Skeletal muscle satellite cell (primary cell): Measurements from ENCODE around the gene GTF3C5.
"Not testable (repeated sequence)": the region's sequence is repeated elsewhere in the genome, so short reads cannot be mapped to it uniquely, and the experiment has no call there.

ENCODE experiments used
- H3K27me3 ChIP-seq: 2 replicates; pipeline ENCODE4 v1.7.0; 2013; ENCODE audit warnings: low read length; ENCODE audit not compliant: control insufficient read depth, insufficient read depth
- H3K36me3 ChIP-seq: 2 replicates; pipeline ENCODE4 v1.7.0; 2013; ENCODE audit warnings: mild to moderate bottlenecking, control low read depth, low read length; ENCODE audit not compliant: insufficient read depth
- H3K4me1 ChIP-seq: 2 replicates; pipeline ENCODE4 v1.7.0; 2013; ENCODE audit warnings: low read length; ENCODE audit not compliant: control insufficient read depth, insufficient read depth
- H3K4me2 ChIP-seq: 2 replicates; pipeline ENCODE4 v1.7.0; 2013; ENCODE audit warnings: mild to moderate bottlenecking, low read length
- H3K4me3 ChIP-seq: 2 replicates; pipeline ENCODE4 v1.7.0; 2013; ENCODE audit warnings: low read length
- H3K9ac ChIP-seq: 2 replicates; pipeline ENCODE4 v1.7.0; 2013; ENCODE audit warnings: mild to moderate bottlenecking, low read depth, low read length, moderate library complexity
- H3K9me3 ChIP-seq: replicated peaks from 2 replicates; pipeline ENCODE4 v1.7.0; 2013; ENCODE audit warnings: mild to moderate bottlenecking, control low read depth, low read length

Gene GTF3C5

GRCh38 chr9:133088146-133088750, 57.5 kb downstream of the GTF3C5 start:
- H3K9ac ChIP-seq, result no peak overlapping the region
- no peak overlapping the region for H3K4me3 ChIP-seq
- H3K4me1 ChIP-seq, result no peaks in the 10 kb centered on the region
- no peak overlapping the region for H3K4me2 ChIP-seq
- H3K27me3 ChIP-seq, result peaks cover 18% of the 10 kb centered on the region
- no peaks in the 10 kb centered on the region for H3K9me3 ChIP-seq
- no peaks in the 10 kb centered on the region for H3K36me3 ChIP-seq

DNA sequence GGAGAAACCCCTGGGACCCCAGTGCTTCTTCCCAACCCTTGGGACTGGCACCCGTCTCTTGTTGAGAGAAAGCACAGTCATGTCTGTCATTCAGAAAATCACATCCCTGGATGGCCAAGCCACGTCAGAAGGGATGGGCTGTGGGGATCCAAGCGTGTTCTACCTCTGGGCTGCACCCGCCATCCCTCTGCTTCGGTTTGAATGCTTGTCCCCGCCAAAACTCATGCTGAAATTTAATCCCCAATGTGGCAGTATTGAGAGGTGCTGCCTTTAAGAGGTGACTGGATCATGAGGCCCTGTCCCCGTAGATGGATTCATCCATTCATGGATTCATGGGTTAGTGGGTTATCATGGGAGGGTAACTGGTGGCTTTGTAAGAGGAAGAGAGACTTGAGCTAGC, 58.0 kb downstream of the GTF3C5 start:
- Histone ChIP-seq H3K9ac (no peak overlapping the region), H3K36me3 (no peaks in the 10 kb centered on the region), H3K4me1 (no peaks in the 10 kb centered on the region), H3K27me3 (peaks cover 18% of the 10 kb centered on the region), H3K4me3 (no peak overlapping the region), H3K9me3 (no peaks in the 10 kb centered on the region), H3K4me2 (no peak overlapping the region)

DNA sequence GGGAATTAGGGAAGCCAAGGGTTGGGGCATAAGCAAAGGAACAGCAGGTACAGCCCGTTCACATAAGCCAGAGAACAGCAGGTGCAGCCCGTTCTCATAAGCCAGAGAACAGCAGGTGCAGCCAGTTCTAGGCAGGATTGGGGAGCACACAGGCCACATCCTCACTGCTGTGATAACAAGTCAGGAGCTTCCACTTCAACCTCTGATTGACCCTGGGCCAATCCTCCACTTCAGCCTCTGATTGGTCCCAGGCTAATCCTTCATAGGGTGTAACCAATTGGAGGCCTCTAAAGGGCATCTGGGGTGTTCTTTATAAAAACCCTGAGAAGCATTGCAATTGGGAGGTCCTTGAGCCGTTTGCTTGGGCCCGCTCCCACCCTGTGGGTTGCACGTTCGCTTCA, 58.5 kb downstream of the GTF3C5 start:
- Histone ChIP-seq H3K9ac (no peak overlapping the region), H3K4me2 (no peak overlapping the region), H3K36me3 (no peaks in the 10 kb centered on the region), H3K4me1 (no peaks in the 10 kb centered on the region), H3K9me3 (no peaks in the 10 kb centered on the region), H3K27me3 (peaks cover 18% of the 10 kb centered on the region), H3K4me3 (no peak overlapping the region)

GRCh38 chr9:133090187-133090586, 59.4 kb downstream of the GTF3C5 start:
- H3K4me2 ChIP-seq, result no peak overlapping the region
- no peaks in the 10 kb centered on the region for H3K4me1 ChIP-seq
- H3K4me3 ChIP-seq, result no peak overlapping the region
- H3K36me3 ChIP-seq, result no peaks in the 10 kb centered on the region
- H3K9me3 ChIP-seq, result no peaks in the 10 kb centered on the region
- H3K27me3 ChIP-seq, result peaks cover 18% of the 10 kb centered on the region
- no peak overlapping the region for H3K9ac ChIP-seq

- H3K4me2 ChIP-seq, result no peak overlapping the region
- H3K9me3 ChIP-seq, result no peaks in the 10 kb centered on the region
- no peaks in the 10 kb centered on the region for H3K36me3 ChIP-seq
- no peak overlapping the region for H3K4me3 ChIP-seq
- peaks cover 18% of the 10 kb centered on the region for H3K27me3 ChIP-seq
- no peak overlapping the region for H3K9ac ChIP-seq
- no peaks in the 10 kb centered on the region for H3K4me1 ChIP-seq
Measured at GRCh38 chr9:133090752-133091385, 60.1 kb downstream of the GTF3C5 start.

DNA sequence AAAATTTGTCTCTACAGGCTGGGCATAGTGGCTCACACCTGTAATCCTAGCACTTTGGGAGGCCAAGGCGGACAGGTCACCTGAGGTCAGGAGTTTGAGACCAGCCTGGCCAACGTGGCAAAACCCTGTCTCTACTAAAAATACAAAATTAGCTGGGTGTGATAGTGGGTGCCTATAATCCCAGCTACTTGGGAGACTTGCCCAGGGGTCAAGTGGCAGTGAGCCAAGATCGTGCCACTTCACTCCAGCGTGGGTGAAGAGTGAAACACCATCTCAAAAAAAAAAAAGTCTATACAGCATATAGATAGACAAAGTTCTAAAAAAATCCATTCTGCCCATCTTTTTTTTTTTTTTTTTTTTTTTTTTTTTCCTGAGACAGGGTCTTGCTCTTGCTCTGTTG, 63.6 kb downstream of the GTF3C5 start:
- H3K9me3 ChIP-seq, H3K27me3 ChIP-seq, H3K4me1 ChIP-seq, H3K4me3 ChIP-seq, H3K9ac ChIP-seq, H3K4me2 ChIP-seq: not testable (repeated sequence)
- peaks cover 19% of the 10 kb centered on the region for H3K36me3 ChIP-seq

DNA sequence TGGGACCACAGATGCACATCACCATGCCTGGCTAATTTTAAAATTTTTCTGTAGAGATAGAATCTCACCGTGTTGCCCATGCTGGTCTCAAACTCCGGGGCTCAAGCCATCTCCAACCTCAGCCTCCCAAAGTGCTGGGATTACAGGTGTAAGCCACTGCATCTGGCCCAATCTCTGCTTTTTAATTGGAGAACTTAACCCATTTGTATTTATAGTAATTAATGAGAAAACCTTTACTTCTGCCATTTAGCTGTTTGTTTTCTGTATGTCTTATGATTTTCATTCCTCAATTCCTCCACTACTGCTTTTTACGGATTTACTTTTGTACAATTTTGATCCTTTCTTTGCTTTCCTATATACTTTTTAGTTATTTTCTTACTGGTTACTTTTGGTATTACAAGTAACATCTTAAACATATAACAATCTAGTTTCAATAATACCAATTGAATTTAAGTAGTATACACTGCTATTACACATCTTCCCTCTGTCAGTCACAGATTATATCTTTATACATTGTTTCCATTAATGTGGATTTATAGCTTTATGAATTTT, 64.1 kb downstream of the GTF3C5 start:
- H3K9me3 ChIP-seq, result peaks cover 7% of the 10 kb centered on the region
- no peak overlapping the region for H3K4me3 ChIP-seq
- peaks cover 20% of the 10 kb centered on the region for H3K36me3 ChIP-seq
- no peak overlapping the region for H3K9ac ChIP-seq
- no peaks in the 10 kb centered on the region for H3K4me1 ChIP-seq
- no peaks in the 10 kb centered on the region for H3K27me3 ChIP-seq
- no peak overlapping the region for H3K4me2 ChIP-seq

DNA sequence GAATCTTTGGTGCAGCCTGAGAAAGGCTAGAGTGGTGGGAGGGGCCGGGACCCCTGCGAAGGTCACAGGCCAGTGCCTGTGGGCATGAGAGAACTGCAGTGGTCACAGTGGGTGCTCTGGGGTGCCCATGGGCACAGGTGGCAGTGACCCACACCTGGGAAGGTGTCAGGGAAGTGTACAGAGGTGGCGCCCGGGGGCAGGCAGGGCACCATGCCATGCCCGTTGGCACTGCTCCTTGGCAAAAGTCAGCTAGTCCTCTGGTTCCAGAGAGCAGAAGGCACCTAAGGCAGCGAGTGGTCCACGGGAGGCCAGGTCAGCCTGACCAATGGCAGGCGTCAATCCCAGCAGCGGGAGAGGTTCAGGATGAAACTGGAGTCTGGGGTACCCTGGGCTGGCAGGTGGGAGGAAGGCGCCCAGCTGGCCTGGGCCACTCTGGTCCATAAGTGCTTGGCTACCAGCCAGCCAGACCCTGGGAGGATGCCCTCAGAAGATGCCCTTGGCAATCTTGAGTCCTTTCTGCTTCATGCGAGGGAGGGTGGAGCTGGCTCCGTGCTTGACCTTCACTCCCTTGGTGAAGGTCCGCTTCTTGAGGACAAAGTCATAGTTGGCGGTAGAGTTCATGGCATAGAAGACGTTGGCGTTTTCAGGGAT, 67.4 kb downstream of the GTF3C5 start:
- Histone ChIP-seq H3K4me1 (no peaks in the 10 kb centered on the region), H3K4me2 (no peak overlapping the region), H3K9ac (no peak overlapping the region), H3K36me3 (peaks cover 50% of the 10 kb centered on the region), H3K9me3 (peaks cover 7% of the 10 kb centered on the region), H3K4me3 (no peak overlapping the region), H3K27me3 (no peaks in the 10 kb centered on the region)

DNA sequence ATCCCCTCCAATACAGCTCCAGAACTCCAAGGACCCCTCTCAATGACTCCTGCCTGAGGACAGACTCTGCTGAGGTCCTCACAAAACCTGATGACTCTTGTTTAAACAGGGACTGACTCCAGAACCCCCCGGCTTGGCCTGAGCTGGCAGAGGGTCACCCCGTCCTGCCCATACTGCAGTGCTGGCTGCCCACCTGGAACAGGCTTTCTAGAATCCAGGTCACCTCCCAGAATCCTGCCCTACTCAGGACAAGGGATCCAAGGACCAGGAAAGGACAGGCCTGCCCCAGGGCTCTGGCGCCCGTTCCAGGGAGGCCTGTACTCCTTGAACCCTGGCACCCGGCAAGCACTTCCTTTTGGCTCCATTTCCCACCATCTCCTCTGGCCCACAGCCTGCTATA, 68.1 kb downstream of the GTF3C5 start:
- peaks cover 50% of the 10 kb centered on the region for H3K36me3 ChIP-seq

GRCh38 chr9:133099726-133100505, 69.1 kb downstream of the GTF3C5 start:
- Histone ChIP-seq H3K4me2 (no peak overlapping the region), H3K4me1 (no peaks in the 10 kb centered on the region), H3K4me3 (no peak overlapping the region), H3K36me3 (peaks cover 50% of the 10 kb centered on the region), H3K9ac (no peak overlapping the region), H3K9me3 (peaks cover 7% of the 10 kb centered on the region), H3K27me3 (no peaks in the 10 kb centered on the region)

More for the DNA sequence above, 68.1 kb downstream of the GTF3C5 start:
- Histone ChIP-seq H3K27me3 (no peaks in the 10 kb centered on the region), H3K4me1 (no peaks in the 10 kb centered on the region), H3K9ac (no peak overlapping the region), H3K4me3 (no peak overlapping the region), H3K4me2 (no peak overlapping the region), H3K9me3 (peaks cover 7% of the 10 kb centered on the region)
